ENCODE results near the gene MPV17.
"Not testable (repeated sequence)": the region's sequence is repeated elsewhere in the genome, so short reads cannot be mapped to it uniquely, and the experiment has no call there.

MPV17 gene
- 31.8 to 82.8 (median 55.1) reads per million in 17 experiments for total RNA-seq

- DNase-seq: peak; percentile 89 to 95 (median 94)
These were observed at the start of gene MPV17 for GRCh38 chr2:27322766-27323595. Gene MPV17 (minus strand): TSS chr2:27323097. CDS start chr2:27322517, 580 bp downstream.

- DNase-seq: peak; percentile 82 to 94 (median 89)
These were observed 48.1 kb upstream of the MPV17 start for GRCh38 chr2:27370816-27371620.

GRCh38 chr2:27370026-27370815 lies 47.3 kb upstream of the MPV17 start, which contains the start of the genes EIF2B4 and SNX17:
Gene EIF2B4 (minus strand): TSS chr2:27370338. CDS start chr2:27370314, 24 bp downstream.
Gene SNX17 (plus strand): TSS chr2:27370616. CDS start chr2:27370744, 128 bp downstream.
- peak; percentile 99 to 100 (median 100) for DNase-seq

- DNase-seq: peak; percentile 37 to 70 (median 58)
These were observed 46.7 kb upstream of the MPV17 start for GRCh38 chr2:27369471-27370025.

GRCh38 chr2:27363933-27364332 lies 41.0 kb upstream of the MPV17 start:
- DNase-seq: no peak

GRCh38 chr2:27362678-27363420 lies 40.0 kb upstream of the MPV17 start:
- no peak for DNase-seq

GRCh38 chr2:27356382-27357181 lies 33.7 kb upstream of the MPV17 start, which contains the start of gene GTF3C2:
Gene GTF3C2 (minus strand): TSS chr2:27356764. CDS start chr2:27343554, 13,210 bp downstream.
- DNase-seq: peak; percentile 96 to 98 (median 97)

GRCh38 chr2:27356056-27356381 lies 33.1 kb upstream of the MPV17 start:
- peak; percentile 86 to 91 (median 90) for DNase-seq

GRCh38 chr2:27354597-27354927 lies 31.7 kb upstream of the MPV17 start:
- no peak for DNase-seq

GRCh38 chr2:27353762-27354596 lies 31.1 kb upstream of the MPV17 start:
- DNase-seq: peak; percentile 8 to 45 (median 32)

GRCh38 chr2:27353386-27353761 lies 30.5 kb upstream of the MPV17 start:
- DNase-seq: not testable (repeated sequence)

GRCh38 chr2:27351802-27352598 lies 29.1 kb upstream of the MPV17 start:
- DNase-seq: no peak

GRCh38 chr2:27350106-27350693 lies 27.3 kb upstream of the MPV17 start:
- no peak for DNase-seq

GRCh38 chr2:27347641-27348040 lies 24.7 kb upstream of the MPV17 start:
- no peak for DNase-seq

- no peak for DNase-seq
These were observed 13.3 kb upstream of the MPV17 start for GRCh38 chr2:27336173-27336572.

- DNase-seq: no peak
These were observed 12.4 kb upstream of the MPV17 start for GRCh38 chr2:27335311-27335710.

GRCh38 chr2:27324720-27325119 lies 1.8 kb upstream of the MPV17 start:
- no peak for DNase-seq

- DNase-seq: no peak
These were observed 844 bp upstream of the MPV17 start for GRCh38 chr2:27323596-27324285.
